ENCODE results near the gene MRPL24.

DNA sequence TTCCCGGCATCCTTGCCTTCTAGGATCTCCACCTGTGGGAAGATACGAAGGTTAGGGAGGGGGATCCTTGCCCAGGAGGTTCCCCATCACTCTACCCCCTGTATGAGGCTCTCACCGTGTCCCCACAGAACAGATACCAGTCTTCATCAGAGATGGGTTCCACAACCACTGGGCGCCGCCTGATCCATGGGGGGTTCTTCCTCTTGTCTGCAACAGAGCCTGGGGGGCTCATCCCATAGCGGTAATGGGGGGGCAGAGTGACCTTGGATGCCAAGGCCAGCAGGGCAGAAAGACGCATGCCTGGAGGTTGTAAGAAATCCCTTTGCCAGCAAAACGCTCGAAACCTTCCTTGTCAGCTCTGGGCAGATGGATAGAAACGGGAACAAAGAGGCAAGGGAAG, 2.5 kb downstream of the MRPL24 start:
- TF ChIP-seq, protein P1, sequence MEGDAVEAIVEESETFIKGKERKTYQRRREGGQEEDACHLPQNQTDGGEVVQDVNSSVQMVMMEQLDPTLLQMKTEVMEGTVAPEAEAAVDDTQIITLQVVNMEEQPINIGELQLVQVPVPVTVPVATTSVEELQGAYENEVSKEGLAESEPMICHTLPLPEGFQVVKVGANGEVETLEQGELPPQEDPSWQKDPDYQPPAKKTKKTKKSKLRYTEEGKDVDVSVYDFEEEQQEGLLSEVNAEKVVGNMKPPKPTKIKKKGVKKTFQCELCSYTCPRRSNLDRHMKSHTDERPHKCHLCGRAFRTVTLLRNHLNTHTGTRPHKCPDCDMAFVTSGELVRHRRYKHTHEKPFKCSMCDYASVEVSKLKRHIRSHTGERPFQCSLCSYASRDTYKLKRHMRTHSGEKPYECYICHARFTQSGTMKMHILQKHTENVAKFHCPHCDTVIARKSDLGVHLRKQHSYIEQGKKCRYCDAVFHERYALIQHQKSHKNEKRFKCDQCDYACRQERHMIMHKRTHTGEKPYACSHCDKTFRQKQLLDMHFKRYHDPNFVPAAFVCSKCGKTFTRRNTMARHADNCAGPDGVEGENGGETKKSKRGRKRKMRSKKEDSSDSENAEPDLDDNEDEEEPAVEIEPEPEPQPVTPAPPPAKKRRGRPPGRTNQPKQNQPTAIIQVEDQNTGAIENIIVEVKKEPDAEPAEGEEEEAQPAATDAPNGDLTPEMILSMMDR (conservative IDR thresholded peaks at IDR 0.05): no peak
- no peak for TF ChIP-seq EZH2 (IDR thresholded peaks at IDR 0.05; ENCODE audit: low read depth)

Data from PC-9 (cell line).